Measurements from ENCODE around the gene EIF2A.

GRCh38 chr3:150504483-150504882, 42.1 kb upstream of the EIF2A start:
- no peak for TF ChIP-seq CTCF (conservative IDR thresholded peaks at IDR 0.05)
- TF ChIP-seq ZFX (IDR thresholded peaks at IDR 0.05), result no peak

Data from C4-2B (cell line).